Measurements from ENCODE around the gene KRTAP17-1.

DNA sequence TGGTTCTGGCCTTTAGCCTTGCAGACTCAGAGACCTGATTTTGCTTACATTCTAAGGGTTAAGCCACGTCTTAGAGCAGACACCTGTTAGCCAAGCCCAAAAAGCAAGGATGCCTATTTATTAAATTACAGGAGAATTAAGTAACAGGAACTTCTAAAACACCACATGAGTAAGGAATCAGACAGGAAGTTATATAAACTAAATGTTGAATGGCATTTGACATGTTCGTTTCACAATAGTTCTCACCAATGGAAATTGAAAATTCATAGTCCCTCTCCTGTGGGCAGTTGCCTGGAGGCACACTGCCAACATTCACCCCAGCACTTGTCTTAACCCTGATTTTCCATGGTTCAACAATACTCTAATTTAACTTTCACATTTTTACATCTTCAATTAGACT is 31.0 kb downstream of the KRTAP17-1 start:
- no peak for TF ChIP-seq POLR2A (IDR thresholded peaks at IDR 0.05; ENCODE audit: low read depth, low read length)
- no peak for TF ChIP-seq SPI1 (IDR thresholded peaks at IDR 0.05; ENCODE audit: low read depth, low read length)
- no peak for TF ChIP-seq POLR2AphosphoS5 (IDR thresholded peaks at IDR 0.05; ENCODE audit: low read depth, low read length)
- no peak for TF ChIP-seq TAF1 (IDR thresholded peaks at IDR 0.05; ENCODE audit: low read depth, low read length)
- no peak for TF ChIP-seq PAX5 (IDR thresholded peaks at IDR 0.05; ENCODE audit: insufficient read depth, low read length, severe bottlenecking)
- TF ChIP-seq POU2F2 (IDR thresholded peaks at IDR 0.05; ENCODE audit: low read depth, low read length), result no peak

All from GM12891 (cell line).